Spleen (tissue), 11 donors: Measurements from ENCODE around the gene KRT9. TPM values are rescaled to one million over a fixed set of nuclear protein-coding genes. Genes with fewer than 3 reads are reported as not detected.
"Not testable (repeated sequence)": the region's sequence is repeated elsewhere in the genome, so short reads cannot be mapped to it uniquely, and the experiment has no call there.

ENCODE experiments used
- DNase-seq: peaks from one replicate; pipeline ENCODE4 v3.0.0-alpha.2; 2020
- H3K27ac ChIP-seq, 8 donors: fragments of 200-600 bp; sonication (generic) in 7 of 8; 1 replicate in 4 of 8; 2 replicates in 4 of 8; pipeline versions ENCODE4 v1.5.0 to v1.8.0; 2016 to 2021; ENCODE audit warnings: inconsistent platforms in 4 of 8, mild to moderate bottlenecking in 4 of 8, moderate library complexity in 1 of 8
- H3K27me3 ChIP-seq, 7 donors: fragments of 200-600 bp; sonication (generic) in 6 of 7; replicated peaks in 1 of 7; 1 replicate in 4 of 7; 2 replicates in 3 of 7; pipeline versions ENCODE4 v1.5.0 to v1.8.0; 2016 to 2021; ENCODE audit warnings: inconsistent platforms in 3 of 7, mild to moderate bottlenecking in 1 of 7
- H3K36me3 ChIP-seq, 6 donors: fragments of 200-600 bp; sonication (generic) in 5 of 6; 1 replicate in 4 of 6; 2 replicates in 2 of 6; pipeline versions ENCODE4 v1.5.0 to v1.8.0; 2016 to 2021; ENCODE audit warnings: inconsistent platforms in 2 of 6
- H3K4me1 ChIP-seq, 6 donors: fragments of 200-600 bp; sonication (generic) in 5 of 6; 1 replicate in 3 of 6; 2 replicates in 3 of 6; pipeline versions ENCODE4 v1.5.0 to v1.8.0; 2016 to 2021; ENCODE audit warnings: inconsistent platforms in 3 of 6
- H3K4me3 ChIP-seq, 8 donors: fragments of 200-600 bp; sonication (generic) in 7 of 8; 1 replicate in 4 of 8; 2 replicates in 4 of 8; pipeline versions ENCODE4 v1.5.0 to v1.8.0; 2016 to 2021; ENCODE audit warnings: inconsistent platforms in 4 of 8, mild to moderate bottlenecking in 4 of 8, moderate library complexity in 2 of 8
- H3K9me3 ChIP-seq, 8 donors: fragments of 200-600 bp; sonication (generic) in 7 of 8; 1 replicate in 4 of 8; 2 replicates in 4 of 8; pipeline versions ENCODE4 v1.5.0 to v1.8.0; 2016 to 2021; ENCODE audit warnings: inconsistent platforms in 4 of 8
- POLR2A ChIP-seq, 3 donors: fragments of 450-650 bp; IDR thresholded peaks; one replicate each; pipeline ENCODE4 v1.5.1; 2017; ENCODE audit warnings: antibody characterized with exemption in 3 of 3, mild to moderate bottlenecking in 1 of 3
- POLR2AphosphoS5 ChIP-seq, 3 donors: sonication (generic); formaldehyde crosslinking; IDR thresholded peaks; one replicate each; pipeline ENCODE4 v1.5.1; 2017; ENCODE audit warnings: antibody characterized with exemption in 3 of 3
- WGBS, 5 donors: extraction: QIAGEN DNeasy Blood & Tissue Kit in 3 of 5; methylation state at CpG; one replicate each; pipeline versions ENCODE4 v1.1.5 to v1.1.7; 2013 to 2018; 5-methylcytosine and 5-hydroxymethylcytosine counted together
- intact Hi-C: fragments of 100-400 bp; cut with DNase I; formaldehyde crosslinking; loops from one replicate; pipeline ENCODE4 v1.15.0; 2023; ENCODE audit warnings: low total_unique reads
- polyA plus RNA-seq, 3 donors: library from polyadenylated mRNA; stranded (reverse); fragments of 200-250 nt; gene quantifications; one replicate each; pipeline ENCODE4 v1.2.1, GENCODE V29; 2013
- total RNA-seq, 7 donors: library from RNA; depleted of rRNA in 3 of 7; stranded (reverse); fragments of >200 nt in 3 of 7; fragmentation: NEBNext Ultra II Directional in 4 of 7; extraction: Animal tissue kit (Norgen Biotek cat#: 25700) in 4 of 7; gene quantifications; one replicate each; pipeline versions ENCODE4 v1.1.0 to v1.2.1, GENCODE V29; 2016 to 2021
- TF ChIP-seq, protein P1 (sequence below), 11 experiments: fragments of 200-600 bp in 7 of 11; fragments of 450-650 bp in 4 of 11; sonication (generic) in 4 of 11; IDR thresholded peaks in 8 of 11; conservative IDR thresholded peaks in 3 of 11; 1 replicate in 7 of 11; 2 replicates in 4 of 11; pipeline versions ENCODE4 v1.4.0 to v1.8.0; 2016 to 2021; ENCODE audit warnings: antibody characterized with exemption in 11 of 11, inconsistent platforms in 4 of 11, mild to moderate bottlenecking in 1 of 11
- donor health status: healthy with polysubstance abuse.
- donor health status: DM: no; HTN: no; CAD: no; lungs with moderate emphysema.
- donor health status: DM: no; HTN: no; CAD: no.
- donor health status: Bipolar disorder and iron deficiency.
- donor health status: healthy.
- donor health status: DM: no; HTN: no; CAD: no.
- donor health status: DM: yes; HTN: yes; CAD: no.

Gene KRT9
- total and polyA plus RNA-seq, 10 donors = not detected

DNA sequence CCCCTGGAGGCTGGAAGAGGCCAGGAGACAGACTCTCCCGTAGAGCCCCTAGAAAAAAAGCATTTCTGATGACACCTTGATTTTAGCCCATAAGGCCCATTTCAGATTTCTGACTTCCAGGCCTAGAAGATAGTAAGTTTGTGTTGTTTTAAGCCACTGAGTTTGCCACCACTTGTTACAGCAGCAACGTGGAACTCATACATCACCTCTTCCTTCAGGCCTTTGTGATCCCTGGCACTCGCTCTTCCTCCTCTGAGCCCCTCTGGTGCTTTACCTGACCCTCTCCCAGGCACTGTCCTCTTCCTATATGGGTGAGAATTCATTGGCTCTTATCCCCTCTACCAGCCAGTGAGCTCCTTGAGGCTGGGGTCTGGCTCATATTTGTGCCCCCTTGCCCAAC is 25.0 kb downstream of the KRT9 start:
- no peak for DNase-seq
- Histone ChIP-seq H3K27ac (no peak overlapping the region), H3K27me3 (peaks cover 0 to 20% (median 0%) of the 10 kb centered on the region in 7 donors), H3K9me3 (peaks cover 0 to 10% (median 0%) of the 10 kb centered on the region in 8 donors), H3K36me3 (no peaks in the 10 kb centered on the region), H3K4me1 (peaks cover 12 to 24% (median 22%) of the 10 kb centered on the region in 6 donors), H3K4me3 (no peak overlapping the region)
- TF ChIP-seq, protein P1, sequence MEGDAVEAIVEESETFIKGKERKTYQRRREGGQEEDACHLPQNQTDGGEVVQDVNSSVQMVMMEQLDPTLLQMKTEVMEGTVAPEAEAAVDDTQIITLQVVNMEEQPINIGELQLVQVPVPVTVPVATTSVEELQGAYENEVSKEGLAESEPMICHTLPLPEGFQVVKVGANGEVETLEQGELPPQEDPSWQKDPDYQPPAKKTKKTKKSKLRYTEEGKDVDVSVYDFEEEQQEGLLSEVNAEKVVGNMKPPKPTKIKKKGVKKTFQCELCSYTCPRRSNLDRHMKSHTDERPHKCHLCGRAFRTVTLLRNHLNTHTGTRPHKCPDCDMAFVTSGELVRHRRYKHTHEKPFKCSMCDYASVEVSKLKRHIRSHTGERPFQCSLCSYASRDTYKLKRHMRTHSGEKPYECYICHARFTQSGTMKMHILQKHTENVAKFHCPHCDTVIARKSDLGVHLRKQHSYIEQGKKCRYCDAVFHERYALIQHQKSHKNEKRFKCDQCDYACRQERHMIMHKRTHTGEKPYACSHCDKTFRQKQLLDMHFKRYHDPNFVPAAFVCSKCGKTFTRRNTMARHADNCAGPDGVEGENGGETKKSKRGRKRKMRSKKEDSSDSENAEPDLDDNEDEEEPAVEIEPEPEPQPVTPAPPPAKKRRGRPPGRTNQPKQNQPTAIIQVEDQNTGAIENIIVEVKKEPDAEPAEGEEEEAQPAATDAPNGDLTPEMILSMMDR (IDR thresholded peaks at IDR 0.05 in 8 of 11, conservative IDR thresholded peaks at IDR 0.05 in 3 of 11) = no peak
- no peak for TF ChIP-seq POLR2A (IDR thresholded peaks at IDR 0.05)
- no peak for TF ChIP-seq POLR2AphosphoS5 (IDR thresholded peaks at IDR 0.05)
- 85 to 98% (median 94%) methylated on average over 3 of the region's 3 CpGs for WGBS, 5 donors
- intact Hi-C loops = loop anchor here (5.0 kb wide), 2 partner anchors 100 to 640 kb away; no protein-coding TSS in a partner anchor

DNA sequence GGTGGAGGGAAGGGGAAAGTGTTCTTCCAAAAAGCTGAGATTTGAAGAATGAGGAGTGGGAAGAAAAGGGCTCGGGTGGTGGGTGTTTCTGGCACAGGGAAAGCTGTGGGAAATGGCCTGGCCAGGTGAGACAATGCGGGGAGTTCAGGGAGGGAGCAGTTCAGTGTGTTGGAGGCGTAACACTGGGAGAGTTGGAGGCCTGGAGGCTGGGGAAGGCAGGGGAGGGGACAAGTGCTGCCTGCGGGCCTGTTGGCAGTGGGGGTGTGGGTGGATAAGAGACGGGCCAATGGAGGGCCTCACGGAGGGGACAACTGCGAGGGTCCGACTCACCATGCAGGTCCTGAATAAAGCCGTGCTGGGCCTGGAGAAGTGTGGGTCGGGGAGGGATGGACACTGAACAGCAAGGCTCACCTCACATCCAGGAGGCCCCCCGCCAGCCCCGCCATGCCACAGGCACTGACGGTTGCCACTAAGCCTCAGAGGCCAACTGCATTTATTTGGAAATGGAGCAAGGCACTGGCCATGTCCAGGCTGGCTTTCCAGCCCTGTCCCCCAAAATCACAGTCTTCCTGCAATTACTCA is 25.9 kb downstream of the KRT9 start:
- intact Hi-C loops = loop anchor here (5.0 kb wide), 2 partner anchors 101 to 639 kb away; no protein-coding TSS in a partner anchor
- 77 to 88% (median 85%) methylated on average over 13 of the region's 13 CpGs for WGBS, 5 donors

DNA sequence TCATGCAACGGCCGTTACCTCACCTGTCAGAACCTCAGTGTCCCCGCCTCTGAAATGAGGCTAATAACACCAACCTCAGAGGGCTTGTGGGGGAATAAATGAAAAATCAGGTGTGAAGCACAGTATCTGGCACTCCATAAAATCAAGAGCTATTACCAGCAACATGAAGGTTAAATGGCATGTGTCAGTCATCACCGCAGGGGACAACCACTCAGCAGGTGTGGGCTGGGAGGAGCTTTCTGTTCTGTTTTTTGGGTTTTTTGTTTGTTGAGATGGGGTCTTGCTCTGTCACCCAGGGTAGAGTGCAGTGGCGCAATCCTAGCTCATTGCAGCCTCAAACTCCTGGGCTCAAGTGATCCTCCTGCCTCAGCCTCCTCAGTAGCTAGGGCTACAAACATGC is 26.9 kb downstream of the KRT9 start:
- intact Hi-C loops = loop anchor here (5.0 kb wide), 2 partner anchors 102 to 638 kb away; no protein-coding TSS in a partner anchor
- 86 to 94% (median 92%) methylated on average over 5 of the region's 5 CpGs for WGBS, 5 donors
- Histone ChIP-seq H3K27ac (no peak overlapping the region), H3K27me3 (peaks cover 0 to 20% (median 0%) of the 10 kb centered on the region in 7 donors), H3K36me3 (no peaks in the 10 kb centered on the region), H3K9me3 (peaks cover 0 to 10% (median 0%) of the 10 kb centered on the region in 8 donors), H3K4me1 (peaks cover 12 to 24% (median 21%) of the 10 kb centered on the region in 6 donors), H3K4me3 (no peak overlapping the region)
- DNase-seq = no peak
- TF ChIP-seq, protein P1 (IDR thresholded peaks at IDR 0.05 in 8 of 11, conservative IDR thresholded peaks at IDR 0.05 in 3 of 11) = no peak
- no peak for TF ChIP-seq POLR2AphosphoS5 (IDR thresholded peaks at IDR 0.05)
- no peak for TF ChIP-seq POLR2A (IDR thresholded peaks at IDR 0.05)

More for the DNA sequence above, 25.9 kb downstream of the KRT9 start:
- TF ChIP-seq POLR2A (IDR thresholded peaks at IDR 0.05) (no peak), POLR2AphosphoS5 (IDR thresholded peaks at IDR 0.05) (no peak)
- TF ChIP-seq, protein P1 (IDR thresholded peaks at IDR 0.05 in 8 of 11, conservative IDR thresholded peaks at IDR 0.05 in 3 of 11) = no peak
- Histone ChIP-seq H3K36me3 (no peaks in the 10 kb centered on the region), H3K9me3 (peaks cover 0 to 10% (median 0%) of the 10 kb centered on the region in 8 donors), H3K4me3 (no peak overlapping the region), H3K27ac (no peak overlapping the region), H3K4me1 (peaks cover 12 to 24% (median 22%) of the 10 kb centered on the region in 6 donors), H3K27me3 (peaks cover 0 to 20% (median 0%) of the 10 kb centered on the region in 7 donors)
- DNase-seq = no peak

DNA sequence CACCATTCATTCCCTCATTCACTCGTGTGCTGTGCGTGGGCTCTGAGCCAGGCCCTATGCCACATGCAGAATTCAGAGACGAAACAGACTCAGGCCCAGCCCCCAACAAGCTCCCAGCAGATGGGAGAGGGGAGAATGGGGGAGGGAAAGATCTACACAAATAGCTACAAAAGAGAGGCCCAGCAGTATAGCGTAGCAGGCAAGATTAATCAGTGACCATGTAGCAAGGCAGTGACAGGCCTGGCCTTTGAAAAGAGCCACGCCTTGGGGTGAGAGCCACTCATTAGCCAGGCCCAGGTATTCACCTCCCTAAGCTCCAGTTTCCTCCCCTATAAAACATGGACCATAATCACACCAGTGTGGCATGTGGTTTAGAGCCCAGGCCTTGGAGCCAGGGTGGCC is 27.4 kb downstream of the KRT9 start:
- TF ChIP-seq, protein P1 (IDR thresholded peaks at IDR 0.05 in 8 of 11, conservative IDR thresholded peaks at IDR 0.05 in 3 of 11) = no peak
- no peak for TF ChIP-seq POLR2A (IDR thresholded peaks at IDR 0.05)
- TF ChIP-seq POLR2AphosphoS5 (IDR thresholded peaks at IDR 0.05) = no peak
- Histone ChIP-seq H3K27ac (no peak overlapping the region), H3K9me3 (peaks cover 0 to 10% (median 0%) of the 10 kb centered on the region in 8 donors), H3K4me3 (no peak overlapping the region), H3K36me3 (no peaks in the 10 kb centered on the region), H3K4me1 (peaks cover 12 to 21% (median 18%) of the 10 kb centered on the region in 6 donors), H3K27me3 (peaks cover 0 to 20% (median 0%) of the 10 kb centered on the region in 7 donors)
- intact Hi-C loops = no loop called here
- DNase-seq = no peak
- 71 to 85% (median 73%) methylated on average over 5 of the region's 5 CpGs for WGBS, 5 donors

DNA sequence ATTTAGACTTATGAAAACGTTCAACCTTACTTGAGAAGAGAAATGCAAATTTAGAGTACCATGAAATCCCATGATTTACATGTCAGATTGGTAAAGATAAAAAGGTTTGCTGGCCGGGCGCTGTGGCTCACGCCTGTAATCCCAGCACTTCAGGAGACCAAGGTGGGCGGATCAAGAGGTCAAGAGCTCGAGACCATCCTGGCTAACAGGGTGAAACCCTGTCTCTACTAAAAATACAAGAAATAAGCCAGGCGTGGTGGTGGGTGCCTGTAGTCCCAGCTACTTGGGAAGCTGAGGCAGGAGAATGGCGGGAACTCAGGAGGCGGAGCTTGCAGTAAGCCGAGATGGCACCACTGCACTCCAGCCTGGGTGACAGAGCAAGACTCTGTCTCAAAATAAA is 29.1 kb downstream of the KRT9 start:
- H3K27me3 ChIP-seq, H3K4me3 ChIP-seq, H3K36me3 ChIP-seq, H3K4me1 ChIP-seq, H3K27ac ChIP-seq, intact Hi-C loops, H3K9me3 ChIP-seq, DNase-seq: not testable (repeated sequence)
- 74 to 83% (median 81%) methylated on average over 10 of the region's 10 CpGs for WGBS, 5 donors
